Mesendoderm (in vitro differentiated cells): ENCODE measurements around the gene B4GALNT2.
"Not testable (repeated sequence)": the region's sequence is repeated elsewhere in the genome, so short reads cannot be mapped to it uniquely, and the experiment has no call there.

Experiments
- DNase-seq: peaks from one replicate; pipeline ENCODE4 v3.0.0; 2013
- H2AK5ac ChIP-seq: 2 replicates; pipeline ENCODE4 v1.6.1; 2013; ENCODE audit warnings: low read length, inconsistent platforms
- H2BK120ac ChIP-seq: 2 replicates; pipeline ENCODE4 v1.6.1; 2013; ENCODE audit warnings: low read depth, mild to moderate bottlenecking, low read length, moderate library complexity, mixed read lengths
- H2BK15ac ChIP-seq: replicated peaks from 2 replicates; pipeline ENCODE4 v1.6.1; 2013; ENCODE audit warnings: low read depth, mild to moderate bottlenecking, moderate library complexity
- H2BK5ac ChIP-seq: 2 replicates; pipeline ENCODE4 v1.6.1; 2013; ENCODE audit warnings: low read length, inconsistent platforms
- H3K18ac ChIP-seq: 2 replicates; pipeline ENCODE4 v1.6.1; 2013; ENCODE audit warnings: mild to moderate bottlenecking, low read length, mixed read lengths
- H3K23ac ChIP-seq: one replicate; pipeline ENCODE4 v1.6.1; 2013; ENCODE audit warnings: low read length
- H3K27ac ChIP-seq: 2 replicates; pipeline ENCODE4 v1.5.1; 2013; ENCODE audit warnings: low read depth, mild to moderate bottlenecking, inconsistent platforms, low read length, moderate library complexity
- H3K27me3 ChIP-seq: 2 replicates; pipeline ENCODE4 v1.6.1; 2013; ENCODE audit warnings: low read length, control low read depth, mild to moderate bottlenecking, inconsistent platforms; ENCODE audit not compliant: insufficient read depth, poor library complexity
- H3K36me3 ChIP-seq: 2 replicates; pipeline ENCODE4 v1.6.1; 2013; ENCODE audit warnings: low read length, inconsistent platforms; ENCODE audit not compliant: control insufficient read depth, insufficient read depth
- H3K4ac ChIP-seq: one replicate; pipeline ENCODE4 v1.6.1; 2013; ENCODE audit warnings: low read depth, mild to moderate bottlenecking, low read length, moderate library complexity
- H3K4me1 ChIP-seq: 2 replicates; pipeline ENCODE4 v1.6.1; 2013; ENCODE audit warnings: low read depth, low read length, inconsistent platforms; ENCODE audit not compliant: control insufficient read depth
- H3K4me2 ChIP-seq: 2 replicates; pipeline ENCODE4 v1.6.1; 2013; ENCODE audit warnings: low read length
- H3K4me3 ChIP-seq: 2 replicates; pipeline ENCODE4 v1.5.1; 2013; ENCODE audit warnings: mild to moderate bottlenecking, low read length
- H3K56ac ChIP-seq: one replicate; pipeline ENCODE4 v1.6.1; 2013; ENCODE audit warnings: low read length
- H3K79me1 ChIP-seq: 2 replicates; pipeline ENCODE4 v1.6.1; 2013; ENCODE audit warnings: low read length, inconsistent platforms
- H3K79me2 ChIP-seq: 2 replicates; pipeline ENCODE4 v1.6.1; 2013; ENCODE audit warnings: mild to moderate bottlenecking, low read length; ENCODE audit not compliant: control insufficient read depth, insufficient read depth
- H3K9ac ChIP-seq: 2 replicates; pipeline ENCODE4 v1.6.1; 2013; ENCODE audit warnings: low read length, inconsistent platforms
- H4K5ac ChIP-seq: one replicate; pipeline ENCODE4 v1.6.1; 2013; ENCODE audit warnings: low read length
- H4K8ac ChIP-seq: one replicate; pipeline ENCODE4 v1.6.1; 2013; ENCODE audit warnings: low read depth, mild to moderate bottlenecking, control low read depth, low read length, moderate library complexity
- WGBS: extraction: QIAGEN DNeasy Blood & Tissue Kit; methylation state at CpG from one replicate; pipeline ENCODE4 v1.1.7; 2013; ENCODE audit warnings: low lambda C conversion rate, missing lambda C conversion rate; ENCODE audit not compliant: insufficient coverage; ENCODE audit errors: extremely low coverage; 5-methylcytosine and 5-hydroxymethylcytosine counted together

The B4GALNT2 gene

GRCh38 chr17:49184522-49184921, 52.0 kb downstream of the B4GALNT2 start:
- not testable (repeated sequence) for H3K4me1 ChIP-seq, H2AK5ac ChIP-seq, H3K18ac ChIP-seq, H3K4me3 ChIP-seq, H3K4me2 ChIP-seq, H2BK15ac ChIP-seq, H3K79me2 ChIP-seq, H3K79me1 ChIP-seq, H4K5ac ChIP-seq, H3K9ac ChIP-seq, H3K36me3 ChIP-seq, H3K27ac ChIP-seq, DNase-seq, H3K56ac ChIP-seq, H4K8ac ChIP-seq, H3K23ac ChIP-seq, H3K27me3 ChIP-seq, H3K4ac ChIP-seq, H2BK120ac ChIP-seq, H2BK5ac ChIP-seq

DNA sequence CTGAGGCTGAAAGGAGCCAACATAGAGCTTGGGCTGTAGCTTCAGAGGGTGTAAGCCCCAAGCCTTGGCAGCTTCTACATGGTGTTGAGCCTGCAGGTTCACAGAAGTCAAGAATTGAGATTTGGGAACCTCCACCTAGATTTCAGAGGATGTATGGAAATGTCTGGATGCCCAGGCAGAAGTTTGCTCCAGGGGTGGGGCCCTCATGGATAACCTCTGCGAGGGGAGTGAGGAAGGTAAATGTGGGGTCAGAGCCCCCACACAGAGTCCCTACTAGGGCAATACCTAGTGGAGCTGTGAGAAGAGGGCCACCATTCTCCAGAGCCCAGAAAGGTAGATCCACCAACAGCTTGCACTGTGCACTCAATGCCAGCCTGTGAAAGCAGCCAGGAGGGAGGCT, 52.8 kb downstream of the B4GALNT2 start:
- not testable (repeated sequence) for H4K5ac ChIP-seq, H3K27ac ChIP-seq, H3K36me3 ChIP-seq, H3K27me3 ChIP-seq, H3K4me2 ChIP-seq, H3K79me2 ChIP-seq, H4K8ac ChIP-seq, H2BK5ac ChIP-seq, H3K4me1 ChIP-seq, H3K4me3 ChIP-seq, H3K56ac ChIP-seq, H3K79me1 ChIP-seq, H3K18ac ChIP-seq, H2BK120ac ChIP-seq, H2AK5ac ChIP-seq, DNase-seq, H3K23ac ChIP-seq, H2BK15ac ChIP-seq, H3K4ac ChIP-seq, H3K9ac ChIP-seq
- WGBS, result no CpG with 5 or more reads among the region's 1 CpG

DNA sequence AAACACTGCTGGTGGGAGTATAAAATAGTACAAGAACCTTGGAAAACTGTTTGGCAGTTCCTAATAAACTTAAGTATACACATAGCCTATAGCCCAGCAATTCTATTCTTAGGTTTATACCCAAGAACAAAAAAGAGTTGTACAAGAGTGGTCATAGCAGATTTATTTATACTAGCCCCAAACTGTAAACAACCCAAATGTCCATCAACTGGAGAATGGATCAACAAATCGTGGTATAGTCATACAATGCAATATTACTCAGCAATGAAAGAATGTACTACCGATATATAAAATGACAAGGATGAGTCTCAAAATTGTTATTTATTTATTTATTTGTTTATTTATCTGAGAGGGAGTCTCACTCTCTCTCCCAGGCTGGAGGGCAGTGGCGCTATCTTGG, 54.7 kb downstream of the B4GALNT2 start:
- no peak overlapping the region for H2BK5ac ChIP-seq
- no peaks in the 10 kb centered on the region for H3K79me2 ChIP-seq
- H4K5ac ChIP-seq, result no peak overlapping the region
- H3K18ac ChIP-seq, result no peak overlapping the region
- no CpG with 5 or more reads among the region's 3 CpGs for WGBS
- H2BK15ac ChIP-seq, result no peak overlapping the region
- H3K4me3 ChIP-seq, result no peak overlapping the region
- no peak overlapping the region for H3K56ac ChIP-seq
- no peak overlapping the region for H4K8ac ChIP-seq
- no peaks in the 10 kb centered on the region for H3K4me1 ChIP-seq
- H3K23ac ChIP-seq, result no peak overlapping the region
- H3K4me2 ChIP-seq, result no peak overlapping the region
- H3K27me3 ChIP-seq, result no peaks in the 10 kb centered on the region
- H3K4ac ChIP-seq, result no peak overlapping the region
- no peak overlapping the region for H2AK5ac ChIP-seq
- H3K79me1 ChIP-seq, result no peaks in the 10 kb centered on the region
- H3K27ac ChIP-seq, result no peak overlapping the region
- no peak overlapping the region for H3K9ac ChIP-seq
- no peak for DNase-seq
- no peak overlapping the region for H2BK120ac ChIP-seq
- H3K36me3 ChIP-seq, result no peaks in the 10 kb centered on the region

- H4K8ac ChIP-seq, result no peak overlapping the region
- no peak overlapping the region for H3K4ac ChIP-seq
- no peak overlapping the region for H4K5ac ChIP-seq
- no peak overlapping the region for H3K4me3 ChIP-seq
- H3K27ac ChIP-seq, result no peak overlapping the region
- no peak overlapping the region for H2BK5ac ChIP-seq
- no peak overlapping the region for H3K23ac ChIP-seq
- H3K79me2 ChIP-seq, result no peaks in the 10 kb centered on the region
- H2BK120ac ChIP-seq, result no peak overlapping the region
- WGBS, result no CpG with 5 or more reads among the region's 4 CpGs
- H3K18ac ChIP-seq, result no peak overlapping the region
- no peak for DNase-seq
- H3K4me1 ChIP-seq, result no peaks in the 10 kb centered on the region
- no peaks in the 10 kb centered on the region for H3K27me3 ChIP-seq
- no peaks in the 10 kb centered on the region for H3K36me3 ChIP-seq
- no peak overlapping the region for H3K4me2 ChIP-seq
- H2BK15ac ChIP-seq, result no peak overlapping the region
- no peaks in the 10 kb centered on the region for H3K79me1 ChIP-seq
- H3K9ac ChIP-seq, result no peak overlapping the region
- no peak overlapping the region for H2AK5ac ChIP-seq
- no peak overlapping the region for H3K56ac ChIP-seq
These were observed 58.4 kb downstream of the B4GALNT2 start for GRCh38 chr17:49190932-49191331.

- Histone ChIP-seq H3K79me1 (no peaks in the 10 kb centered on the region), H3K79me2 (no peaks in the 10 kb centered on the region), H3K18ac (peak overlapping the region; percentile 98), H2BK5ac (peak overlapping the region; percentile 12), H2AK5ac (no peak overlapping the region), H3K4ac (no peak overlapping the region), H4K8ac (no peak overlapping the region), H4K5ac (no peak overlapping the region), H3K23ac (no peak overlapping the region), H3K27me3 (no peaks in the 10 kb centered on the region), H3K9ac (peak overlapping the region; percentile 93), H2BK15ac (no peak overlapping the region), H3K27ac (peak overlapping the region; percentile 90), H3K4me3 (peak overlapping the region; percentile 93), H3K4me1 (no peaks in the 10 kb centered on the region), H3K4me2 (peak overlapping the region; percentile 51), H2BK120ac (no peak overlapping the region), H3K56ac (peak overlapping the region; percentile 98), H3K36me3 (no peaks in the 10 kb centered on the region)
- WGBS, result no CpG with 5 or more reads among the region's 8 CpGs
- no peak for DNase-seq
These were observed 58.9 kb downstream of the B4GALNT2 start for GRCh38 chr17:49191409-49191916.
